Measurements from ENCODE around the gene OR51L1. TPM values are rescaled to one million over a fixed set of nuclear protein-coding genes. Genes with fewer than 3 reads are reported as not detected.

OR51L1 gene
- total RNA-seq, 1 donor from 2014 or later: not detected

- FAIRE-seq: no peak
- H3K4me3 Mint-ChIP-seq (ENCODE audit: unreplicated experiment): no peak overlapping the region
- H3K4me2 ChIP-seq (ENCODE audit: low read length): no peak overlapping the region
- DNase-seq (ENCODE audit: low read depth): no peak
- no peaks in the 10 kb centered on the region for H4K20me1 ChIP-seq (ENCODE audit: insufficient read depth, low read length)
- TF ChIP-seq CTCF (IDR thresholded peaks at IDR 0.05; ENCODE audit: insufficient read depth, low read depth, low read length) (no peak), EZH2 (IDR thresholded peaks at IDR 0.05; ENCODE audit: insufficient read depth, low read length) (no peak)
- H3K9me3 Mint-ChIP-seq (ENCODE audit: unreplicated experiment): no peaks in the 10 kb centered on the region
- no peaks in the 10 kb centered on the region for H3K36me3 ChIP-seq (ENCODE audit: insufficient read depth, low read length)
- no peak overlapping the region for H3K27ac ChIP-seq (ENCODE audit: low read depth, low read length)
- no peaks in the 10 kb centered on the region for H3K4me1 Mint-ChIP-seq (ENCODE audit: low read depth, unreplicated experiment)
- no peak overlapping the region for H3K9ac ChIP-seq (ENCODE audit: low read length)
- no peaks in the 10 kb centered on the region for H3K79me2 ChIP-seq (ENCODE audit: insufficient read depth, low read length)
- H3K27ac Mint-ChIP-seq (ENCODE audit: unreplicated experiment): no peak overlapping the region
- no peaks in the 10 kb centered on the region for H3K27me3 Mint-ChIP-seq (ENCODE audit: low read depth, unreplicated experiment)
- no peaks in the 10 kb centered on the region for H3K9me3 ChIP-seq (ENCODE audit: insufficient read depth, low read depth, low read length)
- H2AFZ ChIP-seq (ENCODE audit: low read depth, low read length): no peak overlapping the region
- no peak overlapping the region for H3K4me3 ChIP-seq (ENCODE audit: insufficient read depth, low read depth, low read length)
- no peaks in the 10 kb centered on the region for H3K36me3 Mint-ChIP-seq (ENCODE audit: low read depth, unreplicated experiment)
- H3K27me3 ChIP-seq (ENCODE audit: insufficient read depth, low read length): no peaks in the 10 kb centered on the region
- H3K4me1 ChIP-seq (ENCODE audit: insufficient read depth, low read length): no peaks in the 10 kb centered on the region
Measured at GRCh38 chr11:4983841-4984240, 10.8 kb upstream of the OR51L1 start.

GRCh38 chr11:4991060-4991459, 3.6 kb upstream of the OR51L1 start:
- Histone ChIP-seq H3K4me2 (ENCODE audit: low read length) (no peak overlapping the region), H3K4me3 (ENCODE audit: insufficient read depth, low read depth, low read length) (no peak overlapping the region), H3K79me2 (ENCODE audit: insufficient read depth, low read length) (no peaks in the 10 kb centered on the region), H3K9me3 (ENCODE audit: insufficient read depth, low read depth, low read length) (no peaks in the 10 kb centered on the region), H3K27me3 (ENCODE audit: insufficient read depth, low read length) (no peaks in the 10 kb centered on the region), H4K20me1 (ENCODE audit: insufficient read depth, low read length) (no peaks in the 10 kb centered on the region), H3K4me1 (ENCODE audit: insufficient read depth, low read length) (no peaks in the 10 kb centered on the region), H2AFZ (ENCODE audit: low read depth, low read length) (no peak overlapping the region), H3K9ac (ENCODE audit: low read length) (no peak overlapping the region), H3K27ac (ENCODE audit: low read depth, low read length) (no peak overlapping the region), H3K36me3 (ENCODE audit: insufficient read depth, low read length) (no peaks in the 10 kb centered on the region)
- DNase-seq (ENCODE audit: low read depth) (no peak), FAIRE-seq (no peak)
- Mint-ChIP-seq H3K4me1 (ENCODE audit: low read depth, unreplicated experiment) (no peaks in the 10 kb centered on the region), H3K27me3 (ENCODE audit: low read depth, unreplicated experiment) (peaks cover 2% of the 10 kb centered on the region), H3K27ac (ENCODE audit: unreplicated experiment) (no peak overlapping the region), H3K36me3 (ENCODE audit: low read depth, unreplicated experiment) (no peaks in the 10 kb centered on the region), H3K9me3 (ENCODE audit: unreplicated experiment) (no peaks in the 10 kb centered on the region), H3K4me3 (ENCODE audit: unreplicated experiment) (no peak overlapping the region)
- TF ChIP-seq EZH2 (IDR thresholded peaks at IDR 0.05; ENCODE audit: insufficient read depth, low read length) (no peak), CTCF (IDR thresholded peaks at IDR 0.05; ENCODE audit: insufficient read depth, low read depth, low read length) (no peak)

GRCh38 chr11:5004424-5005274, 10.0 kb downstream of the OR51L1 start:
- DNase-seq (ENCODE audit: low read depth) (peak; percentile 21), FAIRE-seq (peak; percentile 20)
- Histone ChIP-seq H3K4me3 (ENCODE audit: insufficient read depth, low read depth, low read length) (no peak overlapping the region), H3K4me2 (ENCODE audit: low read length) (no peak overlapping the region), H4K20me1 (ENCODE audit: insufficient read depth, low read length) (no peaks in the 10 kb centered on the region), H3K36me3 (ENCODE audit: insufficient read depth, low read length) (no peaks in the 10 kb centered on the region), H3K9me3 (ENCODE audit: insufficient read depth, low read depth, low read length) (no peaks in the 10 kb centered on the region), H3K9ac (ENCODE audit: low read length) (no peak overlapping the region), H2AFZ (ENCODE audit: low read depth, low read length) (no peak overlapping the region), H3K79me2 (ENCODE audit: insufficient read depth, low read length) (no peaks in the 10 kb centered on the region), H3K27me3 (ENCODE audit: insufficient read depth, low read length) (no peaks in the 10 kb centered on the region), H3K4me1 (ENCODE audit: insufficient read depth, low read length) (no peaks in the 10 kb centered on the region), H3K27ac (ENCODE audit: low read depth, low read length) (no peak overlapping the region)
- H3K27me3 Mint-ChIP-seq (ENCODE audit: low read depth, unreplicated experiment): no peaks in the 10 kb centered on the region
- no peaks in the 10 kb centered on the region for H3K9me3 Mint-ChIP-seq (ENCODE audit: unreplicated experiment)
- no peak overlapping the region for H3K4me3 Mint-ChIP-seq (ENCODE audit: unreplicated experiment)
- no peaks in the 10 kb centered on the region for H3K36me3 Mint-ChIP-seq (ENCODE audit: low read depth, unreplicated experiment)
- TF ChIP-seq EZH2 (IDR thresholded peaks at IDR 0.05; ENCODE audit: insufficient read depth, low read length): no peak
- peak; percentile 61 for TF ChIP-seq CTCF (IDR thresholded peaks at IDR 0.05; ENCODE audit: insufficient read depth, low read depth, low read length)
- H3K4me1 Mint-ChIP-seq (ENCODE audit: low read depth, unreplicated experiment): no peaks in the 10 kb centered on the region
- H3K27ac Mint-ChIP-seq (ENCODE audit: unreplicated experiment): no peak overlapping the region
